Mucosa of rectum (tissue), 2 donors: Measurements from ENCODE around the gene HNRNPUL1.

Experiments
- H3K27ac ChIP-seq, 2 donors: one replicate each; pipeline ENCODE4 v1.7.0; 2013; ENCODE audit warnings: inconsistent platforms in 2 of 2, low read depth in 2 of 2, low read length in 2 of 2
- H3K27me3 ChIP-seq, 2 donors: one replicate each; pipeline ENCODE4 v1.7.0; 2013; ENCODE audit warnings: low read length in 2 of 2; ENCODE audit not compliant: control insufficient read depth in 2 of 2, insufficient read depth in 2 of 2
- H3K36me3 ChIP-seq, 2 donors: one replicate each; pipeline ENCODE4 v1.7.0; 2013; ENCODE audit warnings: low read length in 2 of 2; ENCODE audit not compliant: control insufficient read depth in 2 of 2, insufficient read depth in 2 of 2
- H3K4me1 ChIP-seq, 2 donors: one replicate each; pipeline ENCODE4 v1.7.0; 2013; ENCODE audit warnings: low read length in 2 of 2, mild to moderate bottlenecking in 1 of 2; ENCODE audit not compliant: control insufficient read depth in 2 of 2, insufficient read depth in 2 of 2
- H3K4me3 ChIP-seq, 2 donors: one replicate each; pipeline ENCODE4 v1.7.0; 2013; ENCODE audit warnings: low read length in 2 of 2
- H3K9ac ChIP-seq, 2 donors: one replicate each; pipeline ENCODE4 v1.7.0; 2013; ENCODE audit warnings: low read length in 2 of 2, low read depth in 1 of 2, mild to moderate bottlenecking in 1 of 2
- H3K9me3 ChIP-seq, 2 donors: one replicate each; pipeline ENCODE4 v1.7.0; 2013; ENCODE audit warnings: low read length in 2 of 2; ENCODE audit not compliant: control insufficient read depth in 2 of 2
- donor health status: healthy.
- donor health status: Normal muscosa, but diverticular disease.

HNRNPUL1 gene

GRCh38 chr19:41318696-41319499 is 54.7 kb downstream of the HNRNPUL1 start:
- Histone ChIP-seq H3K9ac (no peak overlapping the region), H3K4me3 (no peak overlapping the region), H3K36me3 (peaks cover 46 to 60% of the 10 kb centered on the region in 2 donors), H3K4me1 (peaks cover 10 to 13% of the 10 kb centered on the region in 2 donors), H3K27ac (no peak overlapping the region), H3K9me3 (no peaks in the 10 kb centered on the region), H3K27me3 (no peaks in the 10 kb centered on the region)

GRCh38 chr19:41319500-41320184 is 55.5 kb downstream of the HNRNPUL1 start:
- Histone ChIP-seq H3K9ac (no peak overlapping the region), H3K27ac (no peak overlapping the region), H3K36me3 (peaks cover 44 to 56% of the 10 kb centered on the region in 2 donors), H3K9me3 (no peaks in the 10 kb centered on the region), H3K4me1 (peaks cover 15 to 21% of the 10 kb centered on the region in 2 donors), H3K4me3 (no peak overlapping the region), H3K27me3 (no peaks in the 10 kb centered on the region)

GRCh38 chr19:41320185-41320518 is 56.0 kb downstream of the HNRNPUL1 start:
- no peaks in the 10 kb centered on the region for H3K27me3 ChIP-seq
- peaks cover 18 to 23% of the 10 kb centered on the region in 2 donors for H3K4me1 ChIP-seq
- no peak overlapping the region for H3K4me3 ChIP-seq
- H3K36me3 ChIP-seq = peaks cover 44 to 54% of the 10 kb centered on the region in 2 donors
- H3K9ac ChIP-seq = no peak overlapping the region
- no peak overlapping the region for H3K27ac ChIP-seq
- H3K9me3 ChIP-seq = no peaks in the 10 kb centered on the region

GRCh38 chr19:41320568-41320967 is 56.4 kb downstream of the HNRNPUL1 start:
- Histone ChIP-seq H3K27ac (no peak overlapping the region), H3K9me3 (no peaks in the 10 kb centered on the region), H3K4me1 (peaks cover 20 to 26% of the 10 kb centered on the region in 2 donors), H3K4me3 (no peak overlapping the region), H3K36me3 (peaks cover 44 to 54% of the 10 kb centered on the region in 2 donors), H3K27me3 (no peaks in the 10 kb centered on the region), H3K9ac (no peak overlapping the region)

GRCh38 chr19:41321204-41321599 is 57.0 kb downstream of the HNRNPUL1 start:
- H3K27ac ChIP-seq = peak overlapping the region in 1 of 2 donors; percentile 75
- H3K9me3 ChIP-seq = no peaks in the 10 kb centered on the region
- no peak overlapping the region for H3K4me3 ChIP-seq

GRCh38 chr19:41321600-41322270 is 57.6 kb downstream of the HNRNPUL1 start:
- Histone ChIP-seq H3K36me3 (peaks cover 35 to 44% of the 10 kb centered on the region in 2 donors), H3K9me3 (no peaks in the 10 kb centered on the region), H3K27ac (peak overlapping the region in 1 of 2 donors; percentile 75), H3K27me3 (peaks cover 4 to 7% of the 10 kb centered on the region in 2 donors), H3K4me1 (peaks cover 31 to 38% of the 10 kb centered on the region in 2 donors), H3K9ac (no peak overlapping the region), H3K4me3 (no peak overlapping the region)

More at GRCh38 chr19:41321204-41321599, 57.0 kb downstream of the HNRNPUL1 start:
- Histone ChIP-seq H3K27me3 (peaks cover 2% of the 10 kb centered on the region in 2 donors), H3K9ac (no peak overlapping the region), H3K4me1 (peaks cover 26 to 33% of the 10 kb centered on the region in 2 donors), H3K36me3 (peaks cover 40 to 49% of the 10 kb centered on the region in 2 donors)

GRCh38 chr19:41322451-41322850 is 58.3 kb downstream of the HNRNPUL1 start:
- Histone ChIP-seq H3K9me3 (no peaks in the 10 kb centered on the region), H3K4me1 (peaks cover 38 to 45% of the 10 kb centered on the region in 2 donors), H3K36me3 (peaks cover 28 to 38% of the 10 kb centered on the region in 2 donors), H3K4me3 (no peak overlapping the region), H3K27ac (peak overlapping the region; percentile 75 to 83), H3K9ac (peak overlapping the region in 1 of 2 donors; percentile 26), H3K27me3 (peaks cover 4 to 10% of the 10 kb centered on the region in 2 donors)

GRCh38 chr19:41323023-41323422 is 58.9 kb downstream of the HNRNPUL1 start:
- peak overlapping the region; percentile 41 to 45 for H3K9ac ChIP-seq

GRCh38 chr19:41323430-41324125 is 59.4 kb downstream of the HNRNPUL1 start:
- Histone ChIP-seq H3K9me3 (no peaks in the 10 kb centered on the region), H3K4me3 (no peak overlapping the region), H3K9ac (peak overlapping the region in 1 of 2 donors; percentile 45), H3K27ac (peak overlapping the region; percentile 75 to 83), H3K4me1 (peaks cover 49 to 56% of the 10 kb centered on the region in 2 donors), H3K27me3 (peaks cover 4 to 13% of the 10 kb centered on the region in 2 donors), H3K36me3 (peaks cover 24 to 34% of the 10 kb centered on the region in 2 donors)

More at GRCh38 chr19:41323023-41323422, 58.9 kb downstream of the HNRNPUL1 start:
- peaks cover 27 to 38% of the 10 kb centered on the region in 2 donors for H3K36me3 ChIP-seq
- peaks cover 43 to 50% of the 10 kb centered on the region in 2 donors for H3K4me1 ChIP-seq
- H3K27ac ChIP-seq = peak overlapping the region; percentile 75 to 83
- H3K4me3 ChIP-seq = no peak overlapping the region
- no peaks in the 10 kb centered on the region for H3K9me3 ChIP-seq
- peaks cover 4 to 12% of the 10 kb centered on the region in 2 donors for H3K27me3 ChIP-seq
